Ureter (tissue), 1 donor: ENCODE data around the gene SOX15. TPM values are rescaled to one million over a fixed set of nuclear protein-coding genes. Genes with fewer than 3 reads are reported as not detected.

ENCODE experiments used
- DNase-seq: peaks from one replicate; pipeline ENCODE4 v3.0.0-alpha.2; 2020; ENCODE audit warnings: low spot score
- total RNA-seq: library from RNA; stranded (reverse); gene quantifications from one replicate; pipeline ENCODE4 v1.2.4, GENCODE V29; 2023
- donor health status: DM: yes; HTN: yes; CAD: no.

Gene SOX15
- total RNA-seq, 1 donor from 2014 or later, result 8.0 TPM

DNA sequence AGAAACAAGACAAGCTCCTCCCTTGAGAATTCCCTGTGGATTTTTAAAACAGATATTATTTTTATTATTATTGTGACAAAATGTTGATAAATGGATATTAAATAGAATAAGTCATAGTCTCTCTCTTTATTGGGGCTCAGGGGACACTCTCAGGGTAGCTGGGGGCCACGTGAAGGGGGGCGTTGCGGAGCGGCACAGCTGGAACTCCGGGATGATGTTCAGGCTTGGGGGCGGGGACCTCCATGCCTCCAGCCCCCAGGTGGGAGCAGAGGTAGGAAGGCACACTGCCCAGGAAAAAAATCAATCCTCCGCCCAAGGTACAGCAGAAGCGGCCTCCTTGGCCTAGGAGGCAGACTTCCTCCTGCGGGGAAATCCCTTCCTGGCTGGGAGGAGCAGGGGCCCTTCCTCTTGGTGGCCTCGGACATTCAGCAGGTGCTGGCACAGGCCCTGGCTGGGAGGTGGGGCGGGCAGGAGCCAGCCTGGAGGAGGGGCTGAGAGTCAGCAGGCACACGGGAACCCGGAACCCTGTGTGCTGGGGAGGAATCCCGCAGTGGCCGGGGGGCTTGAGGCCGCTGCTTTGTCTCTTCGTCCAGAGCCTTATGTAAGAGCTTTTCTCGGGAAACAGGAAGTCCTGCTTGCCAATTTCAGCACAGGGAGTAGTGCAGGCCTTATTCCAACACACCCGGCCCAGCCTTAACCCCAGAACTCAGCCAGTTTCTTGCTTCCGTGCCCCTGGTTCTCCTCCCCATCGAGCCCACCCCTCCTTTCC, 31.9 kb downstream of the SOX15 start:
- peak; percentile 91 for DNase-seq

DNA sequence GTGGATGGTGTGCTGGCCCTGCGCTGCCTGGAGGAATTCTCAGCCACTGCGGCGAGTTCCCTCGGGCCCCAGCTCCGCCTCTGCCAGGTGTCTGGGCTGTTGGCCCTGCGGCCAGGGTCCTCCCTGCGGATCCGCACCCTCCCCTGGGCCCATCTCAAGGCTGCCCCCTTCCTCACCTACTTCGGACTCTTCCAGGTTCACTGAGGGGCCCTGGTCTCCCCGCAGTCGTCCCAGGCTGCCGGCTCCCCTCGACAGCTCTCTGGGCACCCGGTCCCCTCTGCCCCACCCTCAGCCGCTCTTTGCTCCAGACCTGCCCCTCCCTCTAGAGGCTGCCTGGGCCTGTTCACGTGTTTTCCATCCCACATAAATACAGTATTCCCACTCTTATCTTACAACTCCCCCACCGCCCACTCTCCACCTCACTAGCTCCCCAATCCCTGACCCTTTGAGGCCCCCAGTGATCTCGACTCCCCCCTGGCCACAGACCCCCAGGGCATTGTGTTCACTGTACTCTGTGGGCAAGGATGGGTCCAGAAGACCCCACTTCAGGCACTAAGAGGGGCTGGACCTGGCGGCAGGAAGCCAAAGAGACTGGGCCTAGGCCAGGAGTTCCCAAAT, 32.6 kb downstream of the SOX15 start:
- DNase-seq, result no peak

DNA sequence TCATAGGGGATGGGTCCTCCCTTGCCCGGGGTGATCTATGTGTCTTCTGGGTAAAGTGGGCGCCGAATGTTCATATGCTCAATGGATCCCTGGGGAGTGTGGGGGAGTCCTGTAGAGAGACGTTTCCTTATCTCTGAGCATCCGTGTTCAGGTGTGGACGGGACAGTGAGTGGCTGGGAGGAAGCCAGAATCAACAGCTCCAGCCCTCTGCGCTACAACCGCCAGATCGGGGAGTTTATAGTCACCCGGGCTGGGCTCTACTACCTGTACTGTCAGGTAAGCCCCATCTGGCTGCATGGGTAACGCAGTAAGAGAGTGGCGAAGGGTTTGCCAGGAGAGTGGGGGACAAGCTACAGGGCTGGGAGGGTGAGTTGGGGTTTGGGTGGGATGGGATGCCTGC, 33.3 kb downstream of the SOX15 start:
- no peak for DNase-seq

DNA sequence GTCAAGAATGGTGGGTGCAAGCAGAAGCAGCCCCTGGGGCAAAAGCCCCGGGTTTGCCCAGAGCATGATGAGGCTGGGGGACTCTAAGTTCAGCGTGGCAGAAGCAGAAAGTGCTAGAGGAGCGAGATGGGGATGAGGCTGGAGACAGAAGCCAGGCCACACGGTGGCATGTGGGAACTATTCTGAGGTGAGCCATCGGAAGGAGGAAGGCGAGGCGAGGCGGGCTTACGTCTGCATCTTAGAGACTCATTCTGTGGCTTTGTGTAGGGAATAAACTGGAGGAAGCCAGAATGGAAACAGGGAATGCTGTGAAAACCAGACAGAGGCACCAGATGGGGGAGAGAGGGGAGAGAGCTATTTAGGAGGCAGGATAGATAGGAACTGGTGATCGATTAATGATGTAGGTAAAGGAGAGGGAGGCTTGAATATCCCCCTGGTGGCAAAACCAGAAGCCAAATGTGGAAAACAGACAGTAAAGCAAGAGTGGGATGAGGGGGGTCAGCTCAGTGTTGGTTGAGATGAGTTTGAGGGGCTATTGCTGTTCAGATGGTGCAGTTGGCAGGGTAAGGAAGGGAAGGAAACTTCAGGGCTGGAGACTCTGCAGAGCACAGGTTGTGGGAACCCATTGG, 34.5 kb downstream of the SOX15 start:
- no peak for DNase-seq

DNA sequence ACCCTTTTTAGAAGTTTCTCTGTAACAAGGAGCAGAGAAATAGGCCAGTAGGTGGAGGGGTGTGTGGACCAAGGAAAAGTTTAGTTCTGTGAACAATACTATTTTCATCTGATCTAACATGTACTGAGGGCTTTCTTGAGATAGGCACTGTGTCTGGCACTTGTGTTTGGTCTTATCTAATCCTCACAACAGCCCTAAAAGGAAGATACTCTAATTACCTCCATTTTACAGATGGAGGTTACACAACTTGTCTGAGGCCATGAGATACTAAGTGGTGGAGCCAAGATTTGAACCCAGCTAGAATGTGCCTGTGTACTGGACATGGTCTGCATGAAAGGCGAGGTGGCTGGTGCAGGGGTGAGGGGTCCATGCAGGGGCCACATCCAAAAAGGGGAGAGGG, 36.5 kb downstream of the SOX15 start:
- DNase-seq, result no peak

DNA sequence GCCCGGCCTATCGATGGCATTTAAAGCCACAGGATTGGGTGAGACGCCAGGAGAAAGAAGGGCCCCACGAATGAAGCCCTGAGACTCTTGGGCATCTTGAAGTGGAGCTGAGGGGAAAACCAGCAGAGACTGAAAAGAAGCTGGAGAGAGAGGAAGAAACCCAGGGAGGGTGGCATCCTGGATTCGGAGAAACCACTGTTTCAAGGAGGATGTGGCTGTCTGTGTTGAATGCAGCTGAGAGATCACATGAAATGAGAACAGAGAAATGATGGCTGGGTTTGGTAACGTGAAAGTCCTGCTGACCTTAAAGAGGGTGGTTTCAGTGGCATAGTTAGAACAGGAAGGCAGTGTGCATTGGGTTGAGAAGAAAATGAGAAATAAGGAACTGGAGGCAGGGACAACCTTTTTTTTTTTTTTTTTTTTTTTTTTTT, 37.3 kb downstream of the SOX15 start:
- DNase-seq, result no peak

DNA sequence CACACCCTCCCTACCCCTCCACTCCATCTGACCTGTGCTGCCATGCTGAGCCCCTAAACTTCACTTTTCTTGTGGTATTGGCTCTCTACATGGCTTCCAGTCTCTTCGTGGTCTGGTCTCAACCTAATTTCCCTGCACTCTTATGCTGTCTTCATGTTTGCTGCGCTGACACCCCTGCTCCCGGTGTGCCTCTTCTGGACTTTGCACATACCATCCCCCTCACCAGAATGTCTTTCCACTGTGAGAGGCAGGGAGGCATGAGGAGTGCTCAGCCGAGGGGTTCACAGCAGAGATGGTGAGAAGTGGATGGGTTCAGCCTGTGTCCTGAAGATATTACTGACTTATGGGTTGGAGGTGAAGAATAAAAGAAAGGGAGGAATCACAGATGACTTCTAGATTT, 38.5 kb downstream of the SOX15 start:
- no peak for DNase-seq

DNA sequence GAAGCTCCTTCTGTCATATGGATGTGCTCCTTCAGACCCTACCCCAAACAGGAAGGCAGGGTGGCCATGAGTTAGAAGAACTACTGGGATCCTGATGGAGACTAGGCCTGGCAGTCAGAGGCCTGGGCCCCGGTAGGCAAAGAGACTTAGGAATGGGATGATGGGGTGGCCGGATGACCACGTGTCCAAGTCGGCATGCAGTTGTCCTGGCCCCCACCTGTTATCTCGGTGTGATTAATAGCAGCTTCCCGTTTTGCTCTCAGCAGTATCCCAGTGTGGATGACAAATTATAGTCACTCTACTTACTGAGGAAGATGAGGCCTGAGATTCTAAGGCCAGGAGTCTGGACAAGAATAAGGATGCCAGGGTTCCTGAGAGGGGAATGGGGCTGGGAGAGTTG, 39.5 kb downstream of the SOX15 start:
- DNase-seq, result no peak

DNA sequence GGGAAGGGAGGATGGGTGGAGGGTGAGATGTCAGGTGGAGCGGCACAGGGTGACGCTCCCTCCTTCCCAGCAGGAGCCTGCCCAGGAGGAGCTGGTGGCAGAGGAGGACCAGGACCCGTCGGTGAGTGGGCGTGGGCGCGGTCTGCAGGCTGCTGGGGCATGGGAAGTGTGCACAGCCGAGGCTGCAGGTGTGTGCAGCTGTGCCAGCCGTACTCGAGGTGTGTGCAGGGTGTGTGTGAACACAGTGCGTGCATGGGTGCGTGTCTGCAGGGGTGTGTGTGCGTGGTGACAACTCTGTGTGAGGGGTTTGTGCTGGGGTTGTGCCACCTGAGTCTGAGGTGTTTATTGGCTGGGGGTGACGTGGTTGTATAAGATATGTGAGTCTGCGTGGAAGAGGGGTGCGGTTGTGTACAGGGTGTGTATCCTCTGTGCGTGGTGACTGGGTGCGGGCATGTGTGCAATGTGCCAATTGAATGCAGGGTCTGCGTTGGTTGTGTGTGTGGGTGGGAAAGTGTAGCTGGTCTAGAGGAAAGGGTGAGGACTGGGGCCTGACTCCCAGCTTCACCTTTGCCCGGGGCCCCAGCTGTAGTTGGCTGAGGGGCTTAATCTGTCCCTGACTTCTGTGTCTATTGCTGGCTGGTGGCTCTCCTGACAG, 40.4 kb downstream of the SOX15 start:
- no peak for DNase-seq

DNA sequence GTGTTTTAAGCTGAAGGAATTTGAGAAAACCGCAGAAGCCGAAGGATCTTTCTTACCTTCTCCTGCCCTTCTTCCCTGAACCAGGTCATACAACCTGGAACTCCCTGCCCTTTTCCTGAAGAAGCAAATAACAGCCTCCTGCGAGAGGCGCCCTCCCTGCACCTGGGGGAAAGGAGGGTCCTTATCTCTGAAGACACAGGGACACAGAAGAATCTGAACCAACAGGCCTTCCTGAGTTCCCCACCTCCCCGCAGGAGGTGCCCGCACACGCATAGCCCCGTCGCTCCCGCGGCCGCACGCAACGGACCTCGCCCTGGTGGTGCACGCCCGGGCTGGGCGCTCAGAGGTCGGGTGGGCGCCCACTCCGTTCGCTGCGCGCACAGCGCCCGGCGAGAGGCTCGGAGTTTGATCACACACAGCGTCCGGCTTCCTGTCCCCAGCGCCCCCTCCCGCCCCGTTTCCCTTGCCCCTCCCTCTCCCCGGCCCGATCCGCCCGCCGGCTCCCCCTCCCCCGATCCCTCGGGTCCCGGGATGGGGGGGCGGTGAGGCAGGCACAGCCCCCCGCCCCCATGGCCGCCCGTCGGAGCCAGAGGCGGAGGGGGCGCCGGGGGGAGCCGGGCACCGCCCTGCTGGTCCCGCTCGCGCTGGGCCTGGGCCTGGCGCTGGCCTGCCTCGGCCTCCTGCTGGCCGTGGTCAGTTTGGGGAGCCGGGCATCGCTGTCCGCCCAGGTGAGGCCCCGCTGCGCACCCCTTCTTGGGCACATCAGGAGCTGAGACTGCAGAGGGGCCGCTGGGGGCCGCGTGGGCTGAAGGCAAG, 41.1 kb downstream of the SOX15 start, which contains the start of gene TNFSF12:
TSS of gene TNFSF12 (plus strand) at position 474 of the 816 bp plus-strand sequence. CDS start at position 570, 96 bp downstream.
- peak; percentile 74 for DNase-seq

DNA sequence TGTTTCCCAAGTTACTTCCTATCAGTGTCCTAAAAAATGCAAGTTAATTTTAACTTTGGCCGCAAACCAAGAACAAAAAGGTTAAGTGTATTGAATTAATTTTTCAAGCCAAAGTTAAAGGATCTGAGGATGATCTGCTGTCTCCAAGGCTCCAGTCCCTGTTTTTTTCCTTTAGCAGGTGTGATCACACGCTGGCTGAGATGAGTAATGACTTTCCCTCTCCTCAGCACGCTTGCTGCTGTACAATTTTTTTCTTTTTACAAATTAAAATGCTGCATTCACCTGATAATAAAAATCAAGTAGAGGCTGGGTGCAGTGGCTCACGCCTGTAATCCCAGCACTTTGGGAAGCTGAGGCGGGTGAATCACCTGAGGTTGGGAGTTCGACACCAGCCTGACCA, 45.0 kb downstream of the SOX15 start:
- no peak for DNase-seq

DNA sequence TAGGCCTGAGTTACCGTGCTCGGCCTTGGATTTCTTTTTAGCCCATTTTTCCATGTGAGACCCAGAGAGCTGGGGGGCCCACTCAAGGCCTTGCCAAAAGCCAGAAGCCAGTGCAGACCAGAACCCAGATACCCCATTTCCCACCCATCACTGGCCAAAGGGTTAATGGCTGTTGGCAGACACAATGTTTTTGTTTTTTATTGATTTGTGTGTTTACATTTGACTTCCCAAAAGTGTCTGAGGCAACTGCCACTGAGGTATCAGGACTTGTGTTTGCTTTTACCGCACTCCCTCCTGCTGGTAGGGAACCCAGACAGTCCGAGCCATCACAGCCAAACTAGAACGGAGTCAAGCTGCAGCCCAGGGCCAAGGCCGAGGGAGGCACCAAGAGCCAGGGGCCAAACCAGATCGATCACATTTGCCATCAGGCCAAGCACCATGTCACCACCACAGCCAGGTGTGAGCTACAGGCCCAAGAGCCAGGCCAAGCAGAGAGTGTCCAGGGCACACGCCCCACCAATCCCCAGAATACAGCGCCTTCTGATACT, 48.7 kb downstream of the SOX15 start:
- no peak for DNase-seq

DNA sequence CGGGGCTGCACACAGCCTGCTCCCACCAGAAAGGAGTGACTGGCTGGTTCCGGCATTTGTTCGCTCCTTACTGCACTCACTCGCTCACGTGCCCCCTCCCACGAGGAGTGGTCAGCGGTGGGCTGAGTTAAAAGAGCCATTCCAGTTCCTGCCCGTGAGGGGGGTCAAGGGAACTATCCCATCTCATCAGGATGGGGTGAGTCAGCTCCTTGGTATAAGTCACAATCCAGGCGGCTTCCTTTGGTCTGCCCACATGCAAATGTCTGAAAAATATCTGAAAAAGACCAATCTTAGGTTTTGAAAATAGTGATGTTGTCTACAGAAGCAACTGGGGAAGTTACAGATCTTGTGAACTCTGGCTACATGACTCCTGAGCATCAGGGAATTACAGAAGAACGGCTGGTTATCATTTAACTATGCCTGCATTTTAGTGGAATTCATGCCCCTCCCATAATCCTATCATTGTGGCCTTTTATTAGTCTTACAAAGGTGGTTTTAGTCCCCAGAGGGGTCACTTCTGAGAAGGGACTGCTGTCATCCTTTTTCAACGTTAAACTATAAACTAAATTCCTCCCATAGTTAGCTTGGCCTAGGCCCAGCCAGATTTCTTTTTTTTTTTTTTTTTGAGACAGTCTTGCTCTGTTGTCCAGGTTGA, 50.9 kb downstream of the SOX15 start:
- DNase-seq, result no peak

Other genes with a start within 250 kb of the SOX15 start
- gene KCTD11, start 237.9 kb downstream of the SOX15 start, total RNA-seq, result 11.5 TPM
- gene TMEM95, start 234.9 kb downstream of the SOX15 start, total RNA-seq, result not detected
- 12.3 TPM for gene TNK1, start 209.0 kb downstream of the SOX15 start, total RNA-seq
- gene PLSCR3, start 195.6 kb downstream of the SOX15 start, total RNA-seq, result 43.0 TPM
- 115 TPM for gene TMEM256, start 186.0 kb downstream of the SOX15 start, total RNA-seq
- 22.3 TPM for gene NLGN2, start 182.2 kb downstream of the SOX15 start, total RNA-seq
- gene SPEM1, start 169.8 kb downstream of the SOX15 start, total RNA-seq, result not detected
- gene SPEM2, start 164.5 kb downstream of the SOX15 start, total RNA-seq, result not detected
- gene SPEM3, start 161.2 kb downstream of the SOX15 start, total RNA-seq, result not detected
- 8.1 TPM for gene TMEM102, start 154.7 kb downstream of the SOX15 start, total RNA-seq
- 3.5 TPM for gene FGF11, start 150.6 kb downstream of the SOX15 start, total RNA-seq
- 6.8 TPM for gene CHRNB1, start 145.0 kb downstream of the SOX15 start, total RNA-seq
- 65.5 TPM for gene ZBTB4, start 110.5 kb downstream of the SOX15 start, total RNA-seq
- not detected for gene SLC35G6, start 108.6 kb downstream of the SOX15 start, total RNA-seq
- 151 TPM for gene POLR2A, start 105.7 kb downstream of the SOX15 start, total RNA-seq
- gene TNFSF12, start 41.0 kb downstream of the SOX15 start, total RNA-seq, result 30.6 TPM
- 23.0 TPM for gene TNFSF13, start 31.3 kb downstream of the SOX15 start, total RNA-seq
- gene SENP3, start 28.2 kb downstream of the SOX15 start, total RNA-seq, result 43.9 TPM
- gene CD68, start 10.5 kb downstream of the SOX15 start, total RNA-seq, result 61.0 TPM
- 68.1 TPM for gene MPDU1, start 6.2 kb downstream of the SOX15 start, total RNA-seq
- 30.6 TPM for gene FXR2, start 24.8 kb upstream of the SOX15 start, total RNA-seq
- gene SAT2, start 37.7 kb upstream of the SOX15 start, total RNA-seq, result 57.1 TPM
- not detected for gene SHBG, start 40.0 kb upstream of the SOX15 start, total RNA-seq
- 10.0 TPM for gene ATP1B2, start 60.8 kb upstream of the SOX15 start, total RNA-seq
- 131 TPM for gene TP53, start 97.4 kb upstream of the SOX15 start, total RNA-seq
- 6.5 TPM for gene WRAP53, start 98.4 kb upstream of the SOX15 start, total RNA-seq
- gene EFNB3, start 115.1 kb upstream of the SOX15 start, total RNA-seq, result 2.3 TPM
- gene DNAH2, start 127.7 kb upstream of the SOX15 start, total RNA-seq, result 1.5 TPM
- 31.8 TPM for gene KDM6B, start 244.1 kb upstream of the SOX15 start, total RNA-seq